ENCODE data around the gene C1QTNF7. TPM values are rescaled to one million over a fixed set of nuclear protein-coding genes. Genes with fewer than 3 reads are reported as not detected.

The C1QTNF7 gene
- total RNA-seq, 1 donor from 2014 or later = not detected

Other genes starting within 250 kb of the C1QTNF7 start
- gene CC2D2A, start 41.8 kb downstream of the C1QTNF7 start, total RNA-seq = 7.8 and 22.3 TPM in 2 replicates
- 105 and 132 TPM in 2 replicates for gene FBXL5, start 227.3 kb downstream of the C1QTNF7 start, total RNA-seq

All from renal cortical epithelial cell (primary cell).